Measurements from ENCODE around the gene SCNM1. TPM values are rescaled to one million over a fixed set of nuclear protein-coding genes. Genes with fewer than 3 reads are reported as not detected.
A peak's percentile ranks its signal among the peaks of the same experiment; 100 is the strongest.
"Not testable (repeated sequence)": the region's sequence is repeated elsewhere in the genome, so short reads cannot be mapped to it uniquely, and the experiment has no call there.

SCNM1 gene
- polyA plus RNA-seq, 1 donor (not counting 4 experiments of a cell fraction or from before 2014, with no cell fraction given) = 26.2 TPM

- Histone ChIP-seq H3K9me1 (ENCODE audit: control insufficient read depth, extremely low read depth, insufficient read depth, low read length) (peaks cover 3% of the 10 kb centered on the region), H3K79me2 (ENCODE audit: control insufficient read depth, insufficient read depth, low read length) (peaks cover 46% of the 10 kb centered on the region), H3K27me3 (ENCODE audit: control insufficient read depth, extremely low read depth, insufficient read depth, low read length) (no peaks in the 10 kb centered on the region), H2AFZ (ENCODE audit: control insufficient read depth, low read length) (peak within 1 kb of the TSS; percentile 68), H3K9ac (ENCODE audit: control insufficient read depth, extremely low read depth, insufficient read depth, low read length) (peak within 1 kb of the TSS; percentile 97), H3K36me3 (ENCODE audit: control insufficient read depth in 2 of 2, extremely low read depth in 1 of 2, insufficient read depth in 2 of 2, low read length in 2 of 2) (peaks cover 5 to 11% of the 10 kb centered on the region in 2 experiments), H3K4me1 (ENCODE audit: control insufficient read depth, extremely low read depth, insufficient read depth, low read length) (peaks cover 40% of the 10 kb centered on the region), H3K9me3 (ENCODE audit: control insufficient read depth, low read depth, low read length) (no peaks in the 10 kb centered on the region), H4K20me1 (ENCODE audit: control insufficient read depth, extremely low read depth, insufficient read depth, low read length) (peaks cover 11% of the 10 kb centered on the region), H3K27ac (ENCODE audit: control insufficient read depth, insufficient read depth, low read length) (peak within 1 kb of the TSS; percentile 95), H3K4me2 (ENCODE audit: control insufficient read depth, extremely low read depth, insufficient read depth, low read depth, low read length) (peak within 1 kb of the TSS; percentile 94), H3K4me3 (ENCODE audit: control insufficient read depth in 2 of 3, extremely low read depth in 1 of 3, insufficient read depth in 2 of 3, low read depth in 1 of 3, low read length in 3 of 3) (peak within 1 kb of the TSS; percentile 95 to 100 (median 99))
- peak; percentile 93 for DNase-seq (ENCODE audit: low read depth, low spot score)
- dilution Hi-C loops (cut with MboI; ENCODE audit: extremely low pct_ligation_motif_present, low sequenced_read_pairs) = no loop called here
- FAIRE-seq = peak; percentile 53
- no peak for TF ChIP-seq CTCF (optimal IDR thresholded peaks at IDR 0.05 in 1 of 3, IDR thresholded peaks at IDR 0.05 in 1 of 3, conservative IDR thresholded peaks at IDR 0.05 in 1 of 3; ENCODE audit: extremely low read depth in 1 of 3, insufficient read depth in 2 of 3, low read length in 3 of 3)
- no peak for TF ChIP-seq EZH2 (IDR thresholded peaks at IDR 0.05; ENCODE audit: low read length)
Measured at GRCh38 chr1:151198254-151199127, 32.5 kb downstream of the SCNM1 start, which contains the start of gene PIP5K1A. TSS of gene PIP5K1A (plus strand) at chr1:151198552. CDS start at chr1:151198997, 445 bp downstream.

GRCh38 chr1:151199873-151200581, 34.1 kb downstream of the SCNM1 start:
- Histone ChIP-seq H3K4me1 (ENCODE audit: control insufficient read depth, extremely low read depth, insufficient read depth, low read length) (peaks cover 31% of the 10 kb centered on the region), H3K27me3 (ENCODE audit: control insufficient read depth, extremely low read depth, insufficient read depth, low read length) (no peaks in the 10 kb centered on the region), H3K9me3 (ENCODE audit: control insufficient read depth, low read depth, low read length) (no peaks in the 10 kb centered on the region), H3K4me2 (ENCODE audit: control insufficient read depth, extremely low read depth, insufficient read depth, low read depth, low read length) (peak overlapping the region; percentile 94), H3K27ac (ENCODE audit: control insufficient read depth, insufficient read depth, low read length) (peak overlapping the region; percentile 95), H2AFZ (ENCODE audit: control insufficient read depth, low read length) (no peak overlapping the region), H3K9me1 (ENCODE audit: control insufficient read depth, extremely low read depth, insufficient read depth, low read length) (peaks cover 3% of the 10 kb centered on the region), H4K20me1 (ENCODE audit: control insufficient read depth, extremely low read depth, insufficient read depth, low read length) (peaks cover 11% of the 10 kb centered on the region), H3K79me2 (ENCODE audit: control insufficient read depth, insufficient read depth, low read length) (peaks cover 61% of the 10 kb centered on the region), H3K4me3 (ENCODE audit: control insufficient read depth in 2 of 3, extremely low read depth in 1 of 3, insufficient read depth in 2 of 3, low read depth in 1 of 3, low read length in 3 of 3) (peak overlapping the region; percentile 95 to 100 (median 99)), H3K9ac (ENCODE audit: control insufficient read depth, extremely low read depth, insufficient read depth, low read length) (peak overlapping the region; percentile 97), H3K36me3 (ENCODE audit: control insufficient read depth in 2 of 2, extremely low read depth in 1 of 2, insufficient read depth in 2 of 2, low read length in 2 of 2) (peaks cover 5 to 15% of the 10 kb centered on the region in 2 experiments)
- TF ChIP-seq EZH2 (IDR thresholded peaks at IDR 0.05; ENCODE audit: low read length) (no peak), CTCF (optimal IDR thresholded peaks at IDR 0.05 in 1 of 3, IDR thresholded peaks at IDR 0.05 in 1 of 3, conservative IDR thresholded peaks at IDR 0.05 in 1 of 3; ENCODE audit: extremely low read depth in 1 of 3, insufficient read depth in 2 of 3, low read length in 3 of 3) (no peak)
- FAIRE-seq (no peak), DNase-seq (ENCODE audit: low read depth, low spot score) (no peak)
- dilution Hi-C loops (cut with MboI; ENCODE audit: extremely low pct_ligation_motif_present, low sequenced_read_pairs) = no loop called here

GRCh38 chr1:151205381-151205965, 39.5 kb downstream of the SCNM1 start:
- dilution Hi-C loops (cut with MboI; ENCODE audit: extremely low pct_ligation_motif_present, low sequenced_read_pairs); H3K27ac ChIP-seq (ENCODE audit: control insufficient read depth, insufficient read depth, low read length); H3K4me2 ChIP-seq (ENCODE audit: control insufficient read depth, extremely low read depth, insufficient read depth, low read depth, low read length); DNase-seq (ENCODE audit: low read depth, low spot score); H3K9ac ChIP-seq (ENCODE audit: control insufficient read depth, extremely low read depth, insufficient read depth, low read length); H3K9me1 ChIP-seq (ENCODE audit: control insufficient read depth, extremely low read depth, insufficient read depth, low read length); H3K4me3 ChIP-seq (ENCODE audit: control insufficient read depth in 2 of 3, extremely low read depth in 1 of 3, insufficient read depth in 2 of 3, low read depth in 1 of 3, low read length in 3 of 3); H2AFZ ChIP-seq (ENCODE audit: control insufficient read depth, low read length); H3K27me3 ChIP-seq (ENCODE audit: control insufficient read depth, extremely low read depth, insufficient read depth, low read length); H3K9me3 ChIP-seq (ENCODE audit: control insufficient read depth, low read depth, low read length); FAIRE-seq: not testable (repeated sequence)
- peaks cover 21 to 22% of the 10 kb centered on the region in 2 experiments for H3K36me3 ChIP-seq (ENCODE audit: control insufficient read depth in 2 of 2, extremely low read depth in 1 of 2, insufficient read depth in 2 of 2, low read length in 2 of 2)
- peaks cover 15% of the 10 kb centered on the region for H3K4me1 ChIP-seq (ENCODE audit: control insufficient read depth, extremely low read depth, insufficient read depth, low read length)
- peaks cover 21% of the 10 kb centered on the region for H4K20me1 ChIP-seq (ENCODE audit: control insufficient read depth, extremely low read depth, insufficient read depth, low read length)
- peaks cover 94% of the 10 kb centered on the region for H3K79me2 ChIP-seq (ENCODE audit: control insufficient read depth, insufficient read depth, low read length)
